HG02678 (cell line): Measurements from ENCODE around the gene MESD.

Source experiments
- ATAC-seq: cut with Tn5 transposase; IDR thresholded peaks from one replicate; pipeline ENCODE4 v1.9.1; 2021; ENCODE audit warnings: mild to moderate bottlenecking, moderate library complexity; ENCODE audit not compliant: unreplicated experiment

MESD gene

GRCh38 chr15:80992006-80992405 lies 2.4 kb upstream of the MESD start:
- ATAC-seq = no peak

- no peak for ATAC-seq
Measured at GRCh38 chr15:80991421-80991820, 1.8 kb upstream of the MESD start.

GRCh38 chr15:80990955-80991354 lies 1.3 kb upstream of the MESD start:
- no peak for ATAC-seq

- ATAC-seq = peak; percentile 3
Measured at GRCh38 chr15:80989081-80989517, 520 bp downstream of the MESD start.

- no peak for ATAC-seq
Measured at GRCh38 chr15:80988148-80988796, 1.3 kb downstream of the MESD start.

- no peak for ATAC-seq
Measured at GRCh38 chr15:80986487-80986886, 3.1 kb downstream of the MESD start.

- ATAC-seq = no peak
Measured at GRCh38 chr15:80985981-80986380, 3.6 kb downstream of the MESD start.

- no peak for ATAC-seq
Measured at GRCh38 chr15:80984856-80985255, 4.8 kb downstream of the MESD start.

- no peak for ATAC-seq
Measured at GRCh38 chr15:80982839-80983238, 6.8 kb downstream of the MESD start.

GRCh38 chr15:80982205-80982604 lies 7.4 kb downstream of the MESD start:
- ATAC-seq = no peak

- ATAC-seq = no peak
Measured at GRCh38 chr15:80979538-80980200, 9.9 kb downstream of the MESD start.

GRCh38 chr15:80978685-80979329 lies 10.8 kb downstream of the MESD start:
- no peak for ATAC-seq

GRCh38 chr15:80977627-80978036 lies 12.0 kb downstream of the MESD start:
- ATAC-seq = no peak

- no peak for ATAC-seq
Measured at GRCh38 chr15:80976851-80977250, 12.8 kb downstream of the MESD start.

- no peak for ATAC-seq
Measured at GRCh38 chr15:80974914-80975313, 14.7 kb downstream of the MESD start.

GRCh38 chr15:80972276-80972675 lies 17.3 kb downstream of the MESD start:
- no peak for ATAC-seq

- ATAC-seq = no peak
Measured at GRCh38 chr15:80971143-80971542, 18.5 kb downstream of the MESD start.

GRCh38 chr15:80970658-80971057 lies 19.0 kb downstream of the MESD start:
- ATAC-seq = no peak

GRCh38 chr15:80970018-80970657 lies 19.5 kb downstream of the MESD start:
- ATAC-seq = peak; percentile 42

GRCh38 chr15:80969316-80969715 lies 20.3 kb downstream of the MESD start:
- ATAC-seq = no peak

- ATAC-seq = no peak
Measured at GRCh38 chr15:80967991-80968510, 21.6 kb downstream of the MESD start.
